WTC11 (cell line): ENCODE data around the gene SMARCC2. TPM values are rescaled to one million over a fixed set of nuclear protein-coding genes. Genes with fewer than 3 reads are reported as not detected.

ENCODE experiments used
- CBFB ChIP-seq: sonication (generic); formaldehyde crosslinking; IDR thresholded peaks from 2 replicates; pipeline ENCODE4 v1.8.1; 2022; ENCODE audit warnings: mild to moderate bottlenecking, low read depth, missing genetic modification reagents
- E2F1 ChIP-seq: sonication (generic); formaldehyde crosslinking; IDR thresholded peaks from 2 replicates; pipeline ENCODE4 v1.8.0; 2022; ENCODE audit warnings: mild to moderate bottlenecking, missing genetic modification reagents
- E2F4 ChIP-seq: sonication (generic); formaldehyde crosslinking; IDR thresholded peaks from 2 replicates; pipeline ENCODE4 v1.8.1; 2022; ENCODE audit warnings: low read depth, mild to moderate bottlenecking, moderate library complexity, missing genetic modification reagents, borderline replicate concordance
- ELF4 ChIP-seq: sonication (generic); formaldehyde crosslinking; IDR thresholded peaks from 2 replicates; pipeline ENCODE4 v1.8.1; 2022; ENCODE audit warnings: low read depth, mild to moderate bottlenecking, moderate library complexity, missing genetic modification reagents
- FOXK1 ChIP-seq: sonication (generic); formaldehyde crosslinking; IDR thresholded peaks from 2 replicates; pipeline ENCODE4 v1.8.0; 2022; ENCODE audit warnings: mild to moderate bottlenecking, moderate library complexity, missing genetic modification reagents
- GTF2I ChIP-seq: fragments of 250-450 bp; sonication (Bioruptor Pico); conservative IDR thresholded peaks from 2 replicates; pipeline ENCODE4 v1.4.0; 2021; ENCODE audit warnings: mild to moderate bottlenecking
- MLX ChIP-seq: sonication (generic); formaldehyde crosslinking; IDR thresholded peaks from 2 replicates; pipeline ENCODE4 v1.8.1; 2023; ENCODE audit warnings: mild to moderate bottlenecking, missing genetic modification reagents, moderate library complexity
- NFATC4 ChIP-seq: fragments of 250-450 bp; sonication (Bioruptor Pico); IDR thresholded peaks from 2 replicates; pipeline ENCODE4 v1.9.0; 2021; ENCODE audit warnings: mild to moderate bottlenecking
- NR2C2 ChIP-seq: sonication (generic); formaldehyde crosslinking; IDR thresholded peaks from 2 replicates; pipeline ENCODE4 v1.8.0; 2022; ENCODE audit warnings: mild to moderate bottlenecking, missing genetic modification reagents
- NR3C1 ChIP-seq: sonication (generic); formaldehyde crosslinking; conservative IDR thresholded peaks from 2 replicates; pipeline ENCODE4 v1.8.1; 2023; ENCODE audit warnings: low read depth, mild to moderate bottlenecking, missing genetic modification reagents
- PRDM15 ChIP-seq: sonication (generic); formaldehyde crosslinking; IDR thresholded peaks from 2 replicates; pipeline ENCODE4 v1.8.0; 2022; ENCODE audit warnings: missing genetic modification reagents
- RELA ChIP-seq: sonication (generic); formaldehyde crosslinking; IDR thresholded peaks from 2 replicates; pipeline ENCODE4 v1.8.1; 2022; ENCODE audit warnings: missing genetic modification reagents, mild to moderate bottlenecking, borderline replicate concordance
- SOX15 ChIP-seq: fragments of 250-450 bp; sonication (Bioruptor Pico); IDR thresholded peaks from 2 replicates; pipeline ENCODE4 v1.9.0; 2021; ENCODE audit warnings: mild to moderate bottlenecking
- SP1 ChIP-seq: sonication (generic); formaldehyde crosslinking; conservative IDR thresholded peaks from 2 replicates; pipeline ENCODE4 v1.8.1; 2022; ENCODE audit warnings: missing genetic modification reagents
- TCF7 ChIP-seq: sonication (generic); formaldehyde crosslinking; IDR thresholded peaks from 2 replicates; pipeline ENCODE4 v1.8.0; 2022; ENCODE audit warnings: mild to moderate bottlenecking, low read depth, missing genetic modification reagents, moderate library complexity
- TEAD1 ChIP-seq: sonication (generic); formaldehyde crosslinking; IDR thresholded peaks from 2 replicates; pipeline ENCODE4 v1.8.0; 2022; ENCODE audit warnings: mild to moderate bottlenecking, missing genetic modification reagents
- ZMAT4 ChIP-seq: fragments of 250-450 bp; sonication (Bioruptor Pico); IDR thresholded peaks from 2 replicates; pipeline ENCODE4 v1.9.0; 2021; ENCODE audit warnings: mild to moderate bottlenecking
- ZNF121 ChIP-seq: sonication (generic); formaldehyde crosslinking; IDR thresholded peaks from 2 replicates; pipeline ENCODE4 v1.8.0; 2023; ENCODE audit warnings: missing genetic modification reagents
- ZNF219 ChIP-seq: sonication (generic); formaldehyde crosslinking; IDR thresholded peaks from 2 replicates; pipeline ENCODE4 v1.8.0; 2023; ENCODE audit warnings: missing genetic modification reagents, mild to moderate bottlenecking, borderline replicate concordance
- ZNF232 ChIP-seq: sonication (generic); formaldehyde crosslinking; IDR thresholded peaks from 2 replicates; pipeline ENCODE4 v1.8.0; 2022; ENCODE audit warnings: mild to moderate bottlenecking, missing genetic modification reagents
- ZNF281 ChIP-seq: sonication (generic); formaldehyde crosslinking; IDR thresholded peaks from 2 replicates; pipeline ENCODE4 v1.8.0; 2023; ENCODE audit warnings: mild to moderate bottlenecking, missing genetic modification reagents
- ZNF671 ChIP-seq: fragments of 250-450 bp; sonication (Bioruptor Pico); IDR thresholded peaks from 2 replicates; pipeline ENCODE4 v1.8.0; 2021; ENCODE audit warnings: mild to moderate bottlenecking
- ZSCAN18 ChIP-seq: fragments of 250-450 bp; sonication (Bioruptor Pico); IDR thresholded peaks from 2 replicates; pipeline ENCODE4 v2.1.2; 2022; ENCODE audit warnings: mild to moderate bottlenecking, moderate library complexity
- total RNA-seq: library from RNA; stranded (reverse); gene quantifications from 3 replicates; pipeline ENCODE4 v1.2.3, GENCODE V29; 2021

Gene SMARCC2
- total RNA-seq, 1 experiment from 2014 or later: 76.8 TPM

- TF ChIP-seq TCF7 (CRISPR knock-in tag) (no peak), E2F4 (CRISPR knock-in tag) (no peak), ZNF219 (CRISPR knock-in tag) (no peak), PRDM15 (CRISPR knock-in tag) (no peak), SP1 (CRISPR knock-in tag) (peak; percentile 89), NR2C2 (CRISPR knock-in tag) (no peak; the same call in 1 of the 2 replicates), ZNF671 (CRISPR knock-in tag) (peak; percentile 88; the same call in 1 of the 2 replicates), MLX (CRISPR knock-in tag) (no peak), NR3C1 (CRISPR knock-in tag) (no peak), ZNF281 (CRISPR knock-in tag) (no peak), GTF2I (CRISPR knock-in tag) (no peak), ZNF121 (CRISPR knock-in tag) (no peak), ZNF232 (CRISPR knock-in tag) (no peak; the same call in 1 of the 2 replicates), SOX15 (CRISPR knock-in tag) (no peak), FOXK1 (CRISPR knock-in tag) (no peak; the same call in 1 of the 2 replicates), ELF4 (CRISPR knock-in tag) (no peak), NFATC4 (peak; percentile 89), TEAD1 (CRISPR knock-in tag) (peak; percentile 88), E2F1 (0 out of 2 replicates have a peak, but pooled peaks have one; percentile 31), ZMAT4 (CRISPR knock-in tag) (peak; percentile 58; the same call in 1 of the 2 replicates), CBFB (no peak), RELA (CRISPR knock-in tag) (no peak), ZSCAN18 (no peak; the same call in 1 of the 2 replicates)
Observed at GRCh38 chr12:56116267-56117081, 72.8 kb downstream of the SMARCC2 start, which contains the start of gene RPL41 (continued).
